CD8-positive, alpha-beta memory T cell (primary cell): ENCODE results near the gene NAV2. TPM values are rescaled to one million over a fixed set of nuclear protein-coding genes. Genes with fewer than 3 reads are reported as not detected.
A peak's percentile ranks its signal among the peaks of the same experiment; 100 is the strongest.

Experiments used
- CTCF ChIA-PET: fragments of 350-600 bp; sonication (Branson Sonifier 250); formaldehyde crosslinking; loops from one replicate; lab custom pipeline; 2021; ENCODE audit warnings: antibody characterized with exemption; lab: Charles Lee
- POLR2A ChIA-PET: fragments of 350-600 bp; sonication (Branson Sonifier 250); formaldehyde crosslinking; loops from one replicate; lab custom pipeline; 2021; ENCODE audit warnings: antibody characterized with exemption; lab: Charles Lee
- DNase-seq, 5 donors: peaks; one replicate each; pipeline versions ENCODE4 v3.0.0 to v3.0.0-alpha.2; 2020 to 2022; ENCODE audit warnings: mixed read lengths in 1 of 5
- H3K27ac ChIP-seq: one replicate; pipeline ENCODE4 v1.7.0; 2013; ENCODE audit warnings: low read depth, mild to moderate bottlenecking, low read length, moderate library complexity
- H3K27me3 ChIP-seq: 2 replicates; pipeline ENCODE4 v1.7.0; 2013; ENCODE audit warnings: low read length, mild to moderate bottlenecking; ENCODE audit not compliant: insufficient read depth, poor library complexity, severe bottlenecking
- H3K36me3 ChIP-seq: 2 replicates; pipeline ENCODE4 v1.7.0; 2013; ENCODE audit warnings: mild to moderate bottlenecking, low read length, moderate library complexity; ENCODE audit not compliant: insufficient read depth
- H3K4me1 ChIP-seq: 2 replicates; pipeline ENCODE4 v1.7.0; 2013; ENCODE audit warnings: mild to moderate bottlenecking, low read length, moderate library complexity; ENCODE audit not compliant: insufficient read depth
- H3K4me3 ChIP-seq: 2 replicates; pipeline ENCODE4 v1.7.0; 2013; ENCODE audit warnings: mild to moderate bottlenecking, low read length
- H3K9me3 ChIP-seq: 2 replicates; pipeline ENCODE4 v1.7.0; 2013; ENCODE audit warnings: mild to moderate bottlenecking, low read length
- H3K27ac Mint-ChIP-seq, 8 donors: one replicate each; pipeline ENCODE4 v1.8.0; 2020 to 2021; ENCODE audit warnings: mixed read lengths in 8 of 8, mild to moderate bottlenecking in 6 of 8, inconsistent platforms in 3 of 8, moderate library complexity in 3 of 8
- H3K27me3 Mint-ChIP-seq, 2 donors: one replicate each; pipeline ENCODE4 v1.8.0; 2020 to 2021; ENCODE audit warnings: mixed read lengths in 2 of 2, mild to moderate bottlenecking in 1 of 2, moderate library complexity in 1 of 2
- H3K36me3 Mint-ChIP-seq, 3 donors: one replicate each; pipeline ENCODE4 v1.8.0; 2020 to 2021; ENCODE audit warnings: mixed read lengths in 3 of 3, inconsistent platforms in 1 of 3, mild to moderate bottlenecking in 1 of 3
- H3K4me1 Mint-ChIP-seq, 3 donors: one replicate each; pipeline ENCODE4 v1.8.0; 2020 to 2021; ENCODE audit warnings: mixed read lengths in 3 of 3, inconsistent platforms in 1 of 3, mild to moderate bottlenecking in 1 of 3
- H3K4me3 Mint-ChIP-seq, 7 donors: one replicate each; pipeline ENCODE4 v1.8.0; 2020 to 2021; ENCODE audit warnings: mixed read lengths in 7 of 7, mild to moderate bottlenecking in 6 of 7, moderate library complexity in 4 of 7, inconsistent platforms in 2 of 7
- H3K9me3 Mint-ChIP-seq, 5 donors: one replicate each; pipeline ENCODE4 v1.8.0; 2020 to 2022; ENCODE audit warnings: mixed read lengths in 5 of 5, mild to moderate bottlenecking in 3 of 5, moderate library complexity in 2 of 5, inconsistent platforms in 1 of 5
- polyA plus RNA-seq: library from polyadenylated mRNA; unstranded; fragments of 300-500 nt; fragmentation: Illumina TruSeq; gene quantifications from one replicate; pipeline ENCODE4 v1.2.3, GENCODE V29; 2021
- total RNA-seq, 2 experiments: library from RNA; stranded (reverse); gene quantifications; one replicate each; pipeline ENCODE4 v1.2.3, GENCODE V29; 2021

The NAV2 gene
- total and polyA plus RNA-seq, 3 experiments from 2014 or later, result 0.42 to 1.2 (median 1.1) TPM

DNA sequence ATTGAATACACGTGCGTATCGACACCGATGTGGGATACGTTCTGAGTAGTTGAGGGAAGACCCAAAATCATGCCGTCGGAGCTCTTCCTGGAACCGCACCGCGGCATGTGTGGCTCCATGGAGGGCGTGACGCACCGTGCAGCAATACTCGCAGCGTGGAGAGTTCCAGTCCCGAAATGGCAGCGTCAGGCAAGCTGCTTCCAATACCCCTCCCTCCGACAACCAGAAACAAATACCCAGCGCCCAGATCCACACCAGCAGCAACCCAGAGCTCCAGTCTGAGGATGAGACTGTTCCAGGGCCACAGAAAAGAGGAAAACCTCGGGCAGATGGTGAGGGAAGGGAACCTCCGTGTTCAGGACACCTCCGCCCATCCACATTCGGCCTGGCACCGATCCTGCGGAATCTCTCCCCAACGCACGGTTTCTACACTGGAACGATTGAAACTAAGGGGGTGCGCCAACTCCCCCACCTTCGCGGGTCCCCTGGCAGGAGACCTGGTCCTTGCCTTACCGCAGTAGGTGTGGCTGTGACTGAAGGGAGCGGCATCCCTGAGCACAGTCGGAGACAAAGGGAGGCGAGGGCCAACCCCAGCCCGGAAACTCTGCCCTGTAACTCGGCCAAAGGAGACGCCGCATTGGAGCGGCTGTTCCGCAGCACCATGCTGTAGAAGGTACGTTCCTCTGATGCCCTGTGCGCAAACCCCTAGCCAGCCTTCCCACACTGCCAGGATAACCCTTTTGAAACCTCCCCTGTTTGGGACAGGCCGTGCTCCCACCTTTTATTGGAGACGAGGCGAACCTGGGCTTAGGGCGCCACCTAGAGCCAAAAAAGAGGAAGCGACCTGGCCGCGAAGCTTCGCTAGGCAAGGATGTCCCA is 419.4 kb downstream of the NAV2 start:
- H3K9me3 Mint-ChIP-seq, result no peaks in the 10 kb centered on the region
- no peaks in the 10 kb centered on the region for H3K36me3 ChIP-seq
- no peaks in the 10 kb centered on the region for H3K4me1 ChIP-seq
- H3K27me3 ChIP-seq, result peaks cover 6% of the 10 kb centered on the region
- no peak overlapping the region for H3K27ac ChIP-seq
- H3K36me3 Mint-ChIP-seq, result peaks cover 0 to 1% (median 0%) of the 10 kb centered on the region in 3 donors
- ChIA-PET CTCF (interaction anchor here (0.8 to 4.3 kb wide), 6 partner anchors 9 to 232 kb away, joined by 3 to 20 read pairs (median 4); partner anchors contain the start of gene DBX1), POLR2A (no interaction called here)
- no peaks in the 10 kb centered on the region for H3K9me3 ChIP-seq
- peak overlapping the region; percentile 66 for H3K4me3 ChIP-seq
- peak overlapping the region; percentile 36 to 80 (median 75) for H3K4me3 Mint-ChIP-seq
- H3K27ac Mint-ChIP-seq, result peak overlapping the region in 1 of 8 donors; percentile 24
- DNase-seq, result peak in 3 of 5 donors; percentile 10 to 24 (median 11)
- peaks cover 17 to 41% of the 10 kb centered on the region in 2 donors for H3K27me3 Mint-ChIP-seq
- peaks cover 10 to 13% (median 12%) of the 10 kb centered on the region in 3 donors for H3K4me1 Mint-ChIP-seq

DNA sequence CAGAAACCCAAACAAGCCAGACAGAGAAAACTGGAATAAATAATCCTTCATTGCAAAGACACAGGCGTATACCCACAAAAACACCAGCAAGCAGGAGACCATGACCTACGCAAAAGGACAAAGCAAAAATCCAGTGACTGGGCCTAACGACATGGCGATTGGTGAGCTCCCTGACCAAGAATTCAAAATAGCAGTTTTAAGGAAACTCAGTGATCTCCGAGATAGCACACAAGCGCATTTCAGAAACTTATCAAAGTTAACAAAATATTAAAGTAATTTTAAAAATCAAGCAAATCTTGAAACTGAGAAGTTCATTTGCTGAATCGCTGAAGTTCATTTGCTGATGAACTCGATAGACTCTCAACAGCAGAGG is 420.0 kb downstream of the NAV2 start:
- Histone ChIP-seq H3K27ac (no peak overlapping the region), H3K27me3 (peaks cover 6% of the 10 kb centered on the region), H3K4me1 (no peaks in the 10 kb centered on the region), H3K9me3 (no peaks in the 10 kb centered on the region), H3K36me3 (no peaks in the 10 kb centered on the region), H3K4me3 (peak overlapping the region; percentile 66)
- peaks cover 0 to 1% (median 0%) of the 10 kb centered on the region in 3 donors for H3K36me3 Mint-ChIP-seq
- H3K27ac Mint-ChIP-seq, result no peak overlapping the region
- CTCF ChIA-PET, result interaction anchor here (0.8 to 4.3 kb wide), 6 partner anchors 8 to 232 kb away, joined by 3 to 20 read pairs (median 4); partner anchors contain the start of gene DBX1
- no peaks in the 10 kb centered on the region for H3K9me3 Mint-ChIP-seq
- no peak for DNase-seq
- H3K27me3 Mint-ChIP-seq, result peaks cover 17 to 41% of the 10 kb centered on the region in 2 donors
- peak overlapping the region; percentile 36 to 80 (median 75) for H3K4me3 Mint-ChIP-seq
- POLR2A ChIA-PET, result no interaction called here
- H3K4me1 Mint-ChIP-seq, result peaks cover 10 to 13% (median 12%) of the 10 kb centered on the region in 3 donors

GRCh38 chr11:20134991-20135736 is 422.5 kb downstream of the NAV2 start:
- H3K27me3 Mint-ChIP-seq, result peaks cover 20 to 61% of the 10 kb centered on the region in 2 donors
- CTCF ChIA-PET, result interaction anchor here (4.3 kb wide), 1 partner anchor 220 kb away, joined by 20 read pairs; no protein-coding TSS in a partner anchor

DNA sequence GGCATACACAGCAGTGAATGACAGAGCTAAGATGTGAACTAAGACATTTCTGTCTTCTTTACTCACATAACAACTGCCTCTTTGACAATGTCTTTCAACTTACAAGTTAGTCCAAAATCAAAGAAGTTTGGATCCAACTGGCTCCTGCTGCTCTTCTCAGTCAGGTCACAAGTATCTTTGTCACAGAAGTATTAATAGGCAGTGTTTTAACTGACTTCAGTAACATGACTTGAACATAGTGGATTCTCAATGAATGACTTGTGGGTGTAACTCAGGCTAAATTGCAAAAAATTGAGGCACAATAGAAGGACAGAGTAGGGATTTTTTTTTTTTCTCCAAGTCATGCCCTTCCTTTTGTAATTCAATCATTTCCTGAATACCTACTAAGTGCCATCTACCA is 425.0 kb downstream of the NAV2 start:
- Histone ChIP-seq H3K4me3 (no peak overlapping the region), H3K9me3 (no peaks in the 10 kb centered on the region), H3K27me3 (no peaks in the 10 kb centered on the region), H3K4me1 (no peaks in the 10 kb centered on the region), H3K36me3 (no peaks in the 10 kb centered on the region), H3K27ac (no peak overlapping the region)
- Mint-ChIP-seq H3K9me3 (no peaks in the 10 kb centered on the region), H3K27ac (no peak overlapping the region), H3K27me3 (peaks cover 20 to 68% of the 10 kb centered on the region in 2 donors), H3K36me3 (peaks cover 0 to 1% (median 0%) of the 10 kb centered on the region in 3 donors), H3K4me1 (peaks cover 0 to 1% (median under 1%) of the 10 kb centered on the region in 3 donors), H3K4me3 (no peak overlapping the region)
- DNase-seq, result no peak
- POLR2A ChIA-PET, result no interaction called here
- CTCF ChIA-PET, result interaction anchor here (1.2 kb wide), 1 partner anchor 9 kb away, joined by 3 read pairs; no protein-coding TSS in a partner anchor

More at GRCh38 chr11:20134991-20135736, 422.5 kb downstream of the NAV2 start:
- Histone ChIP-seq H3K4me3 (no peak overlapping the region), H3K27ac (no peak overlapping the region), H3K4me1 (no peaks in the 10 kb centered on the region), H3K9me3 (no peaks in the 10 kb centered on the region), H3K36me3 (no peaks in the 10 kb centered on the region), H3K27me3 (peaks cover 6% of the 10 kb centered on the region)
- POLR2A ChIA-PET, result interaction anchor here (0.6 kb wide), 1 partner anchor 31 kb away, joined by 7 read pairs; no protein-coding TSS in a partner anchor
- DNase-seq, result no peak
- H3K4me1 Mint-ChIP-seq, result peaks cover 10 to 13% (median 12%) of the 10 kb centered on the region in 3 donors
- H3K9me3 Mint-ChIP-seq, result no peaks in the 10 kb centered on the region
- H3K4me3 Mint-ChIP-seq, result no peak overlapping the region
- H3K36me3 Mint-ChIP-seq, result peaks cover 0 to 1% (median 0%) of the 10 kb centered on the region in 3 donors
- H3K27ac Mint-ChIP-seq, result no peak overlapping the region

DNA sequence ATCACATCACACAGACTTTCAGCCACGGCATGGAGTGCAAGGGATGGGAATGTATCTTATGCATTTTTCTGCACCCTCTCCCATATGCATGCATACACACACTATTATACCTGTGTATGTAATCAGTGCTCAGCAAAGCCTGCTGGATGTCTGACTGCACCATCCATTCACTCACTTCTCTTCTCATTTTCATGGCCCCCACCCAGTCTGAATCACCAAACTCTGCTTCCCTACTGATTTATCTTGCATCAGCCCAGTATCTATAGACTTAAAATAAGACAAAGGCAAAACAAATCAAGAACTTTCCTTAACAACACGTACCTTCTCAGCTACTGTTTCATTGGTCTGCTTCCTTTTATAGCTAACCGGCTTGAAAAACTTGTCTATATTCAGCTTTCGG is 426.1 kb downstream of the NAV2 start:
- Mint-ChIP-seq H3K36me3 (peaks cover 0 to 1% (median 0%) of the 10 kb centered on the region in 3 donors), H3K27me3 (peaks cover 17 to 65% of the 10 kb centered on the region in 2 donors)
- no peaks in the 10 kb centered on the region for H3K27me3 ChIP-seq

DNA sequence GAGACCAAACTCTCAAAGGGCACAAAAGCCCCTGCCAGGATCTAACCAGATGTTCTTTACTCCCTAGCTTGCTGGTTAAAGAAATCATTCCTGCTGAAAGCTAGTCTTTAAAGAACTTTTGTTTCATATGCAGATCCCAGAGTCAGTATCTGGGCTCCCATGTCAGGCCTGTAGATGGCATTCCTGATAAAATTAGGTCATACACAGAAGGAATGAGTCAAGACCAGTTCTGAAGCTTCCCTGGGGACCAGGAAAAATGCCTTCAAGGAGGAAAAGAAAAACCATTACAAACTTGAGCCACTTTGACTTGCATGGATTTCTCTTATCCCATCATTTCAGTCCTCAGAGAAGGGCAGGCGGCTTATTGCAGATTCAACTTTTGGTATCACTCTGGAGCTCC is 441.7 kb downstream of the NAV2 start:
- Mint-ChIP-seq H3K27ac (peak overlapping the region in 1 of 8 donors; percentile 21), H3K27me3 (peaks cover 38 to 49% of the 10 kb centered on the region in 2 donors), H3K9me3 (peaks cover 0 to 19% (median 12%) of the 10 kb centered on the region in 5 donors), H3K4me1 (peaks cover 15 to 28% (median 26%) of the 10 kb centered on the region in 3 donors), H3K4me3 (no peak overlapping the region), H3K36me3 (peaks cover 0 to 7% (median 0%) of the 10 kb centered on the region in 3 donors)
- H3K36me3 ChIP-seq, result no peaks in the 10 kb centered on the region
- CTCF ChIA-PET, result interaction anchor here (1.3 to 1.5 kb wide), 2 partner anchors 22 to 26 kb away, joined by 3 to 8 read pairs; no protein-coding TSS in a partner anchor
- no peak overlapping the region for H3K4me3 ChIP-seq
- peaks cover 16% of the 10 kb centered on the region for H3K27me3 ChIP-seq
- peaks cover 4% of the 10 kb centered on the region for H3K4me1 ChIP-seq
- DNase-seq, result no peak
- POLR2A ChIA-PET, result no interaction called here
- H3K27ac ChIP-seq, result no peak overlapping the region
- H3K9me3 ChIP-seq, result no peaks in the 10 kb centered on the region

More for the DNA sequence above, 426.1 kb downstream of the NAV2 start:
- no peaks in the 10 kb centered on the region for H3K4me1 Mint-ChIP-seq
- H3K4me3 Mint-ChIP-seq, result no peak overlapping the region
- ChIA-PET CTCF (interaction anchor here (2.3 kb wide), 1 partner anchor 11 kb away, joined by 8 read pairs; no protein-coding TSS in a partner anchor), POLR2A (no interaction called here)
- Histone ChIP-seq H3K9me3 (no peaks in the 10 kb centered on the region), H3K4me3 (no peak overlapping the region), H3K36me3 (no peaks in the 10 kb centered on the region), H3K27ac (no peak overlapping the region), H3K4me1 (no peaks in the 10 kb centered on the region)
- no peaks in the 10 kb centered on the region for H3K9me3 Mint-ChIP-seq
- H3K27ac Mint-ChIP-seq, result no peak overlapping the region
- no peak for DNase-seq

- Histone ChIP-seq H3K27ac (no peak overlapping the region), H3K27me3 (peaks cover 28% of the 10 kb centered on the region), H3K4me1 (peaks cover 4% of the 10 kb centered on the region), H3K4me3 (peak overlapping the region; percentile 41), H3K36me3 (no peaks in the 10 kb centered on the region), H3K9me3 (no peaks in the 10 kb centered on the region)
- POLR2A ChIA-PET, result no interaction called here
- H3K9me3 Mint-ChIP-seq, result peaks cover 0 to 24% (median 17%) of the 10 kb centered on the region in 5 donors
- peaks cover 46 to 59% of the 10 kb centered on the region in 2 donors for H3K27me3 Mint-ChIP-seq
- H3K27ac Mint-ChIP-seq, result peak overlapping the region in 7 of 8 donors; percentile 36 to 75 (median 50)
- CTCF ChIA-PET, result interaction anchor here (1.0 to 1.5 kb wide), 3 partner anchors 23 to 208 kb away, joined by 3 to 8 read pairs (median 3); no protein-coding TSS in a partner anchor
- H3K36me3 Mint-ChIP-seq, result peaks cover 0 to 7% (median 0%) of the 10 kb centered on the region in 3 donors
- no peak for DNase-seq
- peaks cover 15 to 28% (median 26%) of the 10 kb centered on the region in 3 donors for H3K4me1 Mint-ChIP-seq
- H3K4me3 Mint-ChIP-seq, result peak overlapping the region; percentile 78 to 89 (median 83)
Measured at GRCh38 chr11:20155683-20156279, 443.1 kb downstream of the NAV2 start.
